ENCODE data around the gene RNF138.
"Not testable (repeated sequence)": the region's sequence is repeated elsewhere in the genome, so short reads cannot be mapped to it uniquely, and the experiment has no call there.

Gene RNF138

DNA sequence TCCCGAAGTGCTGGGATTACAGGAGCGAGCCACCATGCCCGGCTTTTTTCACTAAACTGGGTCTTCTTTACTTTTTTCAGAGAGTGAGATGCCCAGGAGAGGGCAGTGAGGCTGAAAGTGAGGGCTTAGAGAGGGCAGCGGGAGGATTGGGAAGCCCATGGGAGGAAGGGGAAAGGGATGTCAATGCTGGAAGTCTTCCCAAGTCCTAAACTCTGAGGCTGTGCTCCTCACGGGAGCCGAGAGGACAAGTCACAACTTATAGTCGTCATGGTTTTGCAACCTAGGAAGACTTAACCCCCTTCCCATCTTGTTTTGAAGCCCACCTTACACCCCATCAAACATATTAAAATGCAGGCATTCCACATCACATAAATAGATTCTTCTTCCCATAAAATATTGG is 83.0 kb downstream of the RNF138 start:
- H3K9ac ChIP-seq (ENCODE audit: low read depth, low read length): no peak overlapping the region
- no peaks in the 10 kb centered on the region for H3K4me1 ChIP-seq (ENCODE audit: insufficient read depth, low read length)
- H3K36me3 ChIP-seq (ENCODE audit: insufficient read depth, low read length): no peaks in the 10 kb centered on the region
- H3K9me3 ChIP-seq (ENCODE audit: control insufficient read depth, insufficient read depth, low read length): no peaks in the 10 kb centered on the region; the same call in 1 of the 2 replicates

DNA sequence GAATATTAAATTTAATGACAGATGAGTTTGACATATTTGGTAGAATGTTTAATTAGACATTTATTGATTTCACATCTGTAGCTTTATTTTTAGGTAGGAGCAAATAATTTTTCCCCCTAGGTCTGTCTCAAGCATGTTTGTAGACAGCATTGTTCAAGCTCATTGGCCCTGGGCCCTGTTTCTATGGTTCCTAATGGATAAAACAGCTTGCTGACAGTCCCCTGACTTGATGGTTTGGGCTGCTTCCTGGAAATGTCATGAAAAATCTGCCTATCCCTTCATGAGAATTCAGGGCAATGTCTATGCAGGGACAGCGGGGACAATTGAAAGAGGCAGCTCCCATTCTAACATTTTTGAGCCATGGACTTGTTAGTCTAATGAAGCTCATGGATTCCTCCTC is 83.6 kb downstream of the RNF138 start:
- no peaks in the 10 kb centered on the region for H3K4me1 ChIP-seq (ENCODE audit: insufficient read depth, low read length)
- H3K36me3 ChIP-seq (ENCODE audit: insufficient read depth, low read length): no peaks in the 10 kb centered on the region

GRCh38 chr18:32176745-32177144 is 85.1 kb downstream of the RNF138 start:
- not testable (repeated sequence) for H3K4me1 ChIP-seq (ENCODE audit: insufficient read depth, low read length); H3K9ac ChIP-seq (ENCODE audit: low read depth, low read length); H3K9me3 ChIP-seq (ENCODE audit: control insufficient read depth, insufficient read depth, low read length); H3K36me3 ChIP-seq (ENCODE audit: insufficient read depth, low read length)

More for the DNA sequence above, 83.6 kb downstream of the RNF138 start:
- no peak overlapping the region for H3K9ac ChIP-seq (ENCODE audit: low read depth, low read length)
- H3K9me3 ChIP-seq (ENCODE audit: control insufficient read depth, insufficient read depth, low read length): no peaks in the 10 kb centered on the region; the same call in 1 of the 2 replicates

GRCh38 chr18:32177530-32177929 is 85.9 kb downstream of the RNF138 start:
- Histone ChIP-seq H3K9me3 (ENCODE audit: control insufficient read depth, insufficient read depth, low read length) (no peaks in the 10 kb centered on the region; the same call in 1 of the 2 replicates), H3K4me1 (ENCODE audit: insufficient read depth, low read length) (no peaks in the 10 kb centered on the region), H3K9ac (ENCODE audit: low read depth, low read length) (no peak overlapping the region), H3K36me3 (ENCODE audit: insufficient read depth, low read length) (no peaks in the 10 kb centered on the region)
